Right hindlimb (tissue), 1 donor: ENCODE measurements around the gene CCDC68.

Experiments used
- DNase-seq: peaks from one replicate; pipeline ENCODE4 v3.0.0-alpha.2; 2018

The CCDC68 gene

GRCh38 chr18:54960197-54960596, 936 bp upstream of the CCDC68 start:
- no peak for DNase-seq

- DNase-seq: no peak
These were observed 1.3 kb downstream of the CCDC68 start for GRCh38 chr18:54957996-54958395.

- no peak for DNase-seq
These were observed 1.9 kb downstream of the CCDC68 start for GRCh38 chr18:54957296-54957832.

GRCh38 chr18:54956506-54956905, 2.8 kb downstream of the CCDC68 start:
- DNase-seq: no peak

- DNase-seq: no peak
These were observed 7.2 kb downstream of the CCDC68 start for GRCh38 chr18:54952026-54952425.

- DNase-seq: no peak
These were observed 9.0 kb downstream of the CCDC68 start for GRCh38 chr18:54950221-54950620.

GRCh38 chr18:54949588-54949987, 9.7 kb downstream of the CCDC68 start:
- no peak for DNase-seq

- DNase-seq: no peak
These were observed 10.9 kb downstream of the CCDC68 start for GRCh38 chr18:54948350-54948837.

- no peak for DNase-seq
These were observed 12.2 kb downstream of the CCDC68 start for GRCh38 chr18:54947091-54947490.

GRCh38 chr18:54946149-54946581, 13.1 kb downstream of the CCDC68 start:
- DNase-seq: peak; percentile 36

- DNase-seq: no peak
These were observed 13.6 kb downstream of the CCDC68 start for GRCh38 chr18:54945576-54946125.

- DNase-seq: no peak
These were observed 16.7 kb downstream of the CCDC68 start for GRCh38 chr18:54942569-54942968.

GRCh38 chr18:54942144-54942543, 17.1 kb downstream of the CCDC68 start:
- no peak for DNase-seq

GRCh38 chr18:54939361-54939917, 19.8 kb downstream of the CCDC68 start:
- DNase-seq: no peak

- DNase-seq: no peak
These were observed 20.8 kb downstream of the CCDC68 start for GRCh38 chr18:54938506-54938905.

GRCh38 chr18:54932472-54932871, 26.8 kb downstream of the CCDC68 start:
- DNase-seq: no peak

- no peak for DNase-seq
These were observed 28.1 kb downstream of the CCDC68 start for GRCh38 chr18:54931152-54931551.

GRCh38 chr18:54928236-54928635, 31.0 kb downstream of the CCDC68 start:
- DNase-seq: no peak

GRCh38 chr18:54926593-54927325, 32.5 kb downstream of the CCDC68 start:
- no peak for DNase-seq

GRCh38 chr18:54924948-54925347, 34.3 kb downstream of the CCDC68 start:
- no peak for DNase-seq

GRCh38 chr18:54923339-54923956, 35.8 kb downstream of the CCDC68 start:
- DNase-seq: no peak

GRCh38 chr18:54919412-54919811, 39.8 kb downstream of the CCDC68 start:
- no peak for DNase-seq

- no peak for DNase-seq
These were observed 41.2 kb downstream of the CCDC68 start for GRCh38 chr18:54918060-54918459.

- no peak for DNase-seq
These were observed 42.8 kb downstream of the CCDC68 start for GRCh38 chr18:54916507-54916906.
